ENCODE measurements around the gene LURAP1L.

Gene LURAP1L

GRCh38 chr9:12765088-12765798 is 9.6 kb upstream of the LURAP1L start:
- H3K27me3 Mint-ChIP-seq, result no peaks in the 10 kb centered on the region
- H3K36me3 Mint-ChIP-seq, result no peaks in the 10 kb centered on the region
- no peaks in the 10 kb centered on the region for H3K4me1 Mint-ChIP-seq (ENCODE audit: low read depth)
- H3K9me3 Mint-ChIP-seq (ENCODE audit: low read depth), result peaks cover 14% of the 10 kb centered on the region
- H3K4me3 Mint-ChIP-seq, result no peak overlapping the region
- no peak overlapping the region for H3K27ac Mint-ChIP-seq

- no peaks in the 10 kb centered on the region for H3K36me3 Mint-ChIP-seq
- H3K4me1 Mint-ChIP-seq (ENCODE audit: low read depth), result no peaks in the 10 kb centered on the region
- H3K9me3 Mint-ChIP-seq (ENCODE audit: low read depth), result peaks cover 18% of the 10 kb centered on the region
- H3K27ac Mint-ChIP-seq, result no peak overlapping the region
- H3K4me3 Mint-ChIP-seq, result no peak overlapping the region
- no peaks in the 10 kb centered on the region for H3K27me3 Mint-ChIP-seq
These were observed 8.5 kb upstream of the LURAP1L start for GRCh38 chr9:12766357-12766756.

- H3K4me1 Mint-ChIP-seq (ENCODE audit: low read depth), result peaks cover 5% of the 10 kb centered on the region
- no peak overlapping the region for H3K27ac Mint-ChIP-seq
- peaks cover 3% of the 10 kb centered on the region for H3K27me3 Mint-ChIP-seq
- H3K4me3 Mint-ChIP-seq, result no peak overlapping the region
- H3K9me3 Mint-ChIP-seq (ENCODE audit: low read depth), result peaks cover 11% of the 10 kb centered on the region
- H3K36me3 Mint-ChIP-seq, result no peaks in the 10 kb centered on the region
These were observed 4.6 kb upstream of the LURAP1L start for GRCh38 chr9:12770261-12770660.

- Mint-ChIP-seq H3K27ac (no peak overlapping the region), H3K27me3 (peaks cover 14% of the 10 kb centered on the region), H3K4me1 (ENCODE audit: low read depth) (peaks cover 9% of the 10 kb centered on the region), H3K9me3 (ENCODE audit: low read depth) (peaks cover 7% of the 10 kb centered on the region), H3K4me3 (no peak overlapping the region), H3K36me3 (no peaks in the 10 kb centered on the region)
These were observed 2.9 kb upstream of the LURAP1L start for GRCh38 chr9:12771891-12772290.

GRCh38 chr9:12773562-12773961 is 1.3 kb upstream of the LURAP1L start:
- no peaks in the 10 kb centered on the region for H3K36me3 Mint-ChIP-seq
- no peak overlapping the region for H3K27ac Mint-ChIP-seq
- H3K4me1 Mint-ChIP-seq (ENCODE audit: low read depth), result peaks cover 9% of the 10 kb centered on the region
- peaks cover 16% of the 10 kb centered on the region for H3K27me3 Mint-ChIP-seq
- no peak overlapping the region for H3K4me3 Mint-ChIP-seq
- peaks cover 9% of the 10 kb centered on the region for H3K9me3 Mint-ChIP-seq (ENCODE audit: low read depth)

- no peaks in the 10 kb centered on the region for H3K36me3 Mint-ChIP-seq
- no peak overlapping the region for H3K27ac Mint-ChIP-seq
- H3K27me3 Mint-ChIP-seq, result peaks cover 19% of the 10 kb centered on the region
- H3K4me1 Mint-ChIP-seq (ENCODE audit: low read depth), result peaks cover 9% of the 10 kb centered on the region
- H3K9me3 Mint-ChIP-seq (ENCODE audit: low read depth), result peaks cover 6% of the 10 kb centered on the region
- no peak overlapping the region for H3K4me3 Mint-ChIP-seq
These were observed 1.1 kb downstream of the LURAP1L start for GRCh38 chr9:12775679-12776512.

- Mint-ChIP-seq H3K4me3 (no peak overlapping the region), H3K9me3 (ENCODE audit: low read depth) (peaks cover 8% of the 10 kb centered on the region), H3K4me1 (ENCODE audit: low read depth) (peaks cover 9% of the 10 kb centered on the region)
These were observed 1.8 kb downstream of the LURAP1L start for GRCh38 chr9:12776513-12777055.

GRCh38 chr9:12777121-12778022 is 2.6 kb downstream of the LURAP1L start:
- peaks cover 9% of the 10 kb centered on the region for H3K4me1 Mint-ChIP-seq (ENCODE audit: low read depth)
- H3K27me3 Mint-ChIP-seq, result peaks cover 19% of the 10 kb centered on the region

More at GRCh38 chr9:12776513-12777055, 1.8 kb downstream of the LURAP1L start:
- no peak overlapping the region for H3K27ac Mint-ChIP-seq
- peaks cover 19% of the 10 kb centered on the region for H3K27me3 Mint-ChIP-seq
- no peaks in the 10 kb centered on the region for H3K36me3 Mint-ChIP-seq

GRCh38 chr9:12778389-12778788 is 3.6 kb downstream of the LURAP1L start:
- H3K36me3 Mint-ChIP-seq, result no peaks in the 10 kb centered on the region
- H3K9me3 Mint-ChIP-seq (ENCODE audit: low read depth), result peaks cover 8% of the 10 kb centered on the region
- no peak overlapping the region for H3K27ac Mint-ChIP-seq
- peaks cover 9% of the 10 kb centered on the region for H3K4me1 Mint-ChIP-seq (ENCODE audit: low read depth)
- H3K4me3 Mint-ChIP-seq, result no peak overlapping the region
- peaks cover 19% of the 10 kb centered on the region for H3K27me3 Mint-ChIP-seq

More at GRCh38 chr9:12777121-12778022, 2.6 kb downstream of the LURAP1L start:
- H3K4me3 Mint-ChIP-seq, result no peak overlapping the region
- no peaks in the 10 kb centered on the region for H3K36me3 Mint-ChIP-seq
- peaks cover 8% of the 10 kb centered on the region for H3K9me3 Mint-ChIP-seq (ENCODE audit: low read depth)
- no peak overlapping the region for H3K27ac Mint-ChIP-seq

GRCh38 chr9:12781226-12781733 is 6.5 kb downstream of the LURAP1L start:
- Mint-ChIP-seq H3K9me3 (ENCODE audit: low read depth) (peaks cover 17% of the 10 kb centered on the region), H3K4me3 (no peak overlapping the region), H3K27me3 (peaks cover 12% of the 10 kb centered on the region), H3K27ac (no peak overlapping the region), H3K4me1 (ENCODE audit: low read depth) (peaks cover 3% of the 10 kb centered on the region), H3K36me3 (no peaks in the 10 kb centered on the region)

GRCh38 chr9:12783767-12784460 is 9.1 kb downstream of the LURAP1L start:
- Mint-ChIP-seq H3K36me3 (no peaks in the 10 kb centered on the region), H3K4me3 (no peak overlapping the region), H3K9me3 (ENCODE audit: low read depth) (peaks cover 13% of the 10 kb centered on the region), H3K27ac (no peak overlapping the region), H3K4me1 (ENCODE audit: low read depth) (no peaks in the 10 kb centered on the region), H3K27me3 (peaks cover 3% of the 10 kb centered on the region)

- Mint-ChIP-seq H3K27me3 (peaks cover 3% of the 10 kb centered on the region), H3K27ac (no peak overlapping the region), H3K36me3 (no peaks in the 10 kb centered on the region), H3K4me1 (ENCODE audit: low read depth) (no peaks in the 10 kb centered on the region), H3K4me3 (no peak overlapping the region), H3K9me3 (ENCODE audit: low read depth) (peaks cover 13% of the 10 kb centered on the region)
These were observed 9.8 kb downstream of the LURAP1L start for GRCh38 chr9:12784461-12785259.

GRCh38 chr9:12785260-12785770 is 10.5 kb downstream of the LURAP1L start:
- no peaks in the 10 kb centered on the region for H3K27me3 Mint-ChIP-seq
- H3K36me3 Mint-ChIP-seq, result no peaks in the 10 kb centered on the region
- no peak overlapping the region for H3K27ac Mint-ChIP-seq
- H3K9me3 Mint-ChIP-seq (ENCODE audit: low read depth), result peaks cover 13% of the 10 kb centered on the region
- H3K4me3 Mint-ChIP-seq, result no peak overlapping the region
- H3K4me1 Mint-ChIP-seq (ENCODE audit: low read depth), result no peaks in the 10 kb centered on the region

All from activated naive CD8-positive, alpha-beta T cell (primary cell).